ENCODE results near the gene SEC61A2.

DNA sequence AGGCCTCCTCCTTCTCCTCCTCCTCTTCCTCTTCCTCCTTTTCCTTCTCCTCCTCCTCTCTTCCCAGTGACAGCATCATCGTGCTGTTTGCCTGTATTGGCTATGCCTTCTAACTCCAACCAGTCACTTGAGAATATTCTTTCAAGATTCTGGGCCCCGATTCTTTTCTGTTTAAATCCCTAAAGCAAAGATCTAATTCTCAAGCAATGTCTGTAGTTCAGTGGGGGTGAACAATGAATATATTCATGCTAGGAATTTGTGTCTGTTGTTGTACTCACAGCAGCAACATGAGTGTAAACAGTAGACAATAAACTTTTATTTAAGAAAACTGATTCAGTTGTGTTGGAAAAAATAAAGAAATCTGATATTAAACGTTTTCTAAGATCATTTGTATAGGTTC, 35.6 kb downstream of the SEC61A2 start:
- no peak for TF ChIP-seq EZH2 (IDR thresholded peaks at IDR 0.05; ENCODE audit: insufficient read depth, low read length)
- TF ChIP-seq, protein P1, sequence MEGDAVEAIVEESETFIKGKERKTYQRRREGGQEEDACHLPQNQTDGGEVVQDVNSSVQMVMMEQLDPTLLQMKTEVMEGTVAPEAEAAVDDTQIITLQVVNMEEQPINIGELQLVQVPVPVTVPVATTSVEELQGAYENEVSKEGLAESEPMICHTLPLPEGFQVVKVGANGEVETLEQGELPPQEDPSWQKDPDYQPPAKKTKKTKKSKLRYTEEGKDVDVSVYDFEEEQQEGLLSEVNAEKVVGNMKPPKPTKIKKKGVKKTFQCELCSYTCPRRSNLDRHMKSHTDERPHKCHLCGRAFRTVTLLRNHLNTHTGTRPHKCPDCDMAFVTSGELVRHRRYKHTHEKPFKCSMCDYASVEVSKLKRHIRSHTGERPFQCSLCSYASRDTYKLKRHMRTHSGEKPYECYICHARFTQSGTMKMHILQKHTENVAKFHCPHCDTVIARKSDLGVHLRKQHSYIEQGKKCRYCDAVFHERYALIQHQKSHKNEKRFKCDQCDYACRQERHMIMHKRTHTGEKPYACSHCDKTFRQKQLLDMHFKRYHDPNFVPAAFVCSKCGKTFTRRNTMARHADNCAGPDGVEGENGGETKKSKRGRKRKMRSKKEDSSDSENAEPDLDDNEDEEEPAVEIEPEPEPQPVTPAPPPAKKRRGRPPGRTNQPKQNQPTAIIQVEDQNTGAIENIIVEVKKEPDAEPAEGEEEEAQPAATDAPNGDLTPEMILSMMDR (IDR thresholded peaks at IDR 0.05; ENCODE audit: insufficient read depth, low read depth, low read length) = no peak
